DMS79 treated with DMSO at 0.1 percent for 48 hours (cell line): ENCODE data around the gene ZNF408.
"Not testable (repeated sequence)": the region's sequence is repeated elsewhere in the genome, so short reads cannot be mapped to it uniquely, and the experiment has no call there.

Source experiments
- DNase-seq: peaks from one replicate; lab custom pipeline; 2025; lab: John Stamatoyannopoulos, UW

The ZNF408 gene

GRCh38 chr11:46697723-46698122 lies 3.1 kb upstream of the ZNF408 start:
- no peak for DNase-seq

GRCh38 chr11:46698597-46698996 lies 2.2 kb upstream of the ZNF408 start:
- no peak for DNase-seq

- DNase-seq: no peak
Observed at GRCh38 chr11:46701078-46701654, 335 bp downstream of the ZNF408 start.

- DNase-seq: no peak
Observed at GRCh38 chr11:46705070-46705688, 4.3 kb downstream of the ZNF408 start.

- DNase-seq: no peak
Observed at GRCh38 chr11:46706886-46707285, 6.1 kb downstream of the ZNF408 start.

GRCh38 chr11:46709351-46709750 lies 8.5 kb downstream of the ZNF408 start:
- not testable (repeated sequence) for DNase-seq

GRCh38 chr11:46710821-46711269 lies 10.0 kb downstream of the ZNF408 start:
- DNase-seq: no peak

- DNase-seq: no peak
Observed at GRCh38 chr11:46711303-46711702, 10.5 kb downstream of the ZNF408 start.

- DNase-seq: no peak
Observed at GRCh38 chr11:46712874-46713576, 12.2 kb downstream of the ZNF408 start.

- not testable (repeated sequence) for DNase-seq
Observed at GRCh38 chr11:46717825-46718154, 17.0 kb downstream of the ZNF408 start.

- no peak for DNase-seq
Observed at GRCh38 chr11:46718155-46719019, 17.6 kb downstream of the ZNF408 start.

GRCh38 chr11:46719048-46719542 lies 18.3 kb downstream of the ZNF408 start, which contains the start of gene F2:
Gene F2, plus strand, starts transcription at chr11:46719213. Its CDS starts 23 bp downstream, at chr11:46719236.
- DNase-seq: no peak

- no peak for DNase-seq
Observed at GRCh38 chr11:46719543-46720218, 18.9 kb downstream of the ZNF408 start.

- DNase-seq: no peak
Observed at GRCh38 chr11:46721286-46721685, 20.5 kb downstream of the ZNF408 start.

- peak; percentile 2 for DNase-seq
Observed at GRCh38 chr11:46722566-46723358, 21.9 kb downstream of the ZNF408 start.

GRCh38 chr11:46723359-46723680 lies 22.5 kb downstream of the ZNF408 start:
- no peak for DNase-seq

- DNase-seq: no peak
Observed at GRCh38 chr11:46724088-46724487, 23.3 kb downstream of the ZNF408 start.

- no peak for DNase-seq
Observed at GRCh38 chr11:46725338-46726205, 24.7 kb downstream of the ZNF408 start.

- DNase-seq: no peak
Observed at GRCh38 chr11:46726206-46726862, 25.5 kb downstream of the ZNF408 start.
